HG02870 (cell line): ENCODE data around the gene SVOPL.

ENCODE experiments used
- ATAC-seq: cut with Tn5 transposase; IDR thresholded peaks from one replicate; pipeline ENCODE4 v1.9.1; 2021; ENCODE audit warnings: mild to moderate bottlenecking, moderate library complexity; ENCODE audit not compliant: unreplicated experiment

SVOPL gene

GRCh38 chr7:138565451-138566114 is 135.6 kb downstream of the SVOPL start:
- ATAC-seq, result no peak

GRCh38 chr7:138565071-138565450 is 136.1 kb downstream of the SVOPL start:
- no peak for ATAC-seq

GRCh38 chr7:138564365-138564764 is 136.8 kb downstream of the SVOPL start:
- ATAC-seq, result no peak

GRCh38 chr7:138563808-138564207 is 137.4 kb downstream of the SVOPL start:
- ATAC-seq, result no peak

- no peak for ATAC-seq
Observed at GRCh38 chr7:138559448-138559847, 141.7 kb downstream of the SVOPL start.

GRCh38 chr7:138556771-138557484 is 144.2 kb downstream of the SVOPL start:
- ATAC-seq, result no peak

GRCh38 chr7:138555684-138556083 is 145.5 kb downstream of the SVOPL start:
- ATAC-seq, result no peak

- no peak for ATAC-seq
Observed at GRCh38 chr7:138554674-138555073, 146.5 kb downstream of the SVOPL start.

GRCh38 chr7:138553805-138554204 is 147.4 kb downstream of the SVOPL start:
- ATAC-seq, result no peak

GRCh38 chr7:138551102-138551501 is 150.1 kb downstream of the SVOPL start:
- no peak for ATAC-seq

GRCh38 chr7:138550337-138550736 is 150.8 kb downstream of the SVOPL start:
- no peak for ATAC-seq

- no peak for ATAC-seq
Observed at GRCh38 chr7:138549082-138549481, 152.1 kb downstream of the SVOPL start.

GRCh38 chr7:138546829-138547228 is 154.3 kb downstream of the SVOPL start:
- no peak for ATAC-seq

- no peak for ATAC-seq
Observed at GRCh38 chr7:138546064-138546619, 155.0 kb downstream of the SVOPL start.

GRCh38 chr7:138545123-138545522 is 156.0 kb downstream of the SVOPL start:
- no peak for ATAC-seq
